ENCODE results near the gene CLCNKA.

Gene CLCNKA

GRCh38 chr1:16082283-16083038 is 60.6 kb downstream of the CLCNKA start:
- peak; percentile 5 for DNase-seq

- no peak for DNase-seq
Observed at GRCh38 chr1:16083486-16083885, 61.6 kb downstream of the CLCNKA start.
